ENCODE measurements around the gene TPCN1.

Gene TPCN1

GRCh38 chr12:113244478-113244958 is 23.3 kb downstream of the TPCN1 start:
- TF ChIP-seq CTCF (IDR thresholded peaks at IDR 0.05; ENCODE audit: borderline replicate concordance, control extremely low read depth, extremely low read depth, insufficient read depth, missing control alignments), result no peak
- in situ Hi-C loops (cut with MboI; ENCODE audit: low sequenced_read_pairs, unreplicated experiment), result no loop called here
- no peak for DNase-seq (ENCODE audit: low spot score)

- in situ Hi-C loops (cut with MboI; ENCODE audit: low sequenced_read_pairs, unreplicated experiment), result no loop called here
- TF ChIP-seq CTCF (IDR thresholded peaks at IDR 0.05; ENCODE audit: borderline replicate concordance, control extremely low read depth, extremely low read depth, insufficient read depth, missing control alignments), result no peak
- no peak for DNase-seq (ENCODE audit: low spot score)
These were observed 24.6 kb downstream of the TPCN1 start for GRCh38 chr12:113245695-113246477.

GRCh38 chr12:113246478-113247122 is 25.3 kb downstream of the TPCN1 start:
- no peak for DNase-seq (ENCODE audit: low spot score)
- in situ Hi-C loops (cut with MboI; ENCODE audit: low sequenced_read_pairs, unreplicated experiment), result no loop called here
- TF ChIP-seq CTCF (IDR thresholded peaks at IDR 0.05; ENCODE audit: borderline replicate concordance, control extremely low read depth, extremely low read depth, insufficient read depth, missing control alignments), result no peak

GRCh38 chr12:113247123-113248050 is 26.1 kb downstream of the TPCN1 start:
- no peak for DNase-seq (ENCODE audit: low spot score)
- in situ Hi-C loops (cut with MboI; ENCODE audit: low sequenced_read_pairs, unreplicated experiment), result no loop called here
- no peak for TF ChIP-seq CTCF (IDR thresholded peaks at IDR 0.05; ENCODE audit: borderline replicate concordance, control extremely low read depth, extremely low read depth, insufficient read depth, missing control alignments)

- no peak for DNase-seq (ENCODE audit: low spot score)
- in situ Hi-C loops (cut with MboI; ENCODE audit: low sequenced_read_pairs, unreplicated experiment), result no loop called here
- TF ChIP-seq CTCF (IDR thresholded peaks at IDR 0.05; ENCODE audit: borderline replicate concordance, control extremely low read depth, extremely low read depth, insufficient read depth, missing control alignments), result no peak
These were observed 27.0 kb downstream of the TPCN1 start for GRCh38 chr12:113248051-113248825.
